Fibroblast of skin of abdomen (primary cell): ENCODE results near the gene CUTA.
A peak's percentile ranks its signal among the peaks of the same experiment; 100 is the strongest.

Experiments used
- DNase-seq: peaks from one replicate; pipeline ENCODE4 v3.0.0-alpha.2; 2013

Gene CUTA

GRCh38 chr6:33438978-33439594, 21.2 kb upstream of the CUTA start:
- no peak for DNase-seq

DNA sequence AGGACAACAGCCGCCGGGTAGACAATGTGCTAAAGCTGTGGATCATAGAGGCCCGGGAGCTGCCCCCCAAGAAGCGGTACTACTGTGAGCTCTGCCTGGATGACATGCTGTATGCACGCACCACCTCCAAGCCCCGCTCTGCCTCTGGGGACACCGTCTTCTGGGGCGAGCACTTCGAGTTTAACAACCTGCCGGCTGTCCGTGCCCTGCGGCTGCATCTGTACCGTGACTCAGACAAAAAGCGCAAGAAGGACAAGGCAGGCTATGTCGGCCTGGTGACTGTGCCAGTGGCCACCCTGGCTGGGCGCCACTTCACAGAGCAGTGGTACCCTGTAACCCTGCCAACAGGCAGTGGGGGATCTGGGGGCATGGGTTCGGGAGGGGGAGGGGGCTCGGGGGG, 19.8 kb upstream of the CUTA start:
- no peak for DNase-seq

DNA sequence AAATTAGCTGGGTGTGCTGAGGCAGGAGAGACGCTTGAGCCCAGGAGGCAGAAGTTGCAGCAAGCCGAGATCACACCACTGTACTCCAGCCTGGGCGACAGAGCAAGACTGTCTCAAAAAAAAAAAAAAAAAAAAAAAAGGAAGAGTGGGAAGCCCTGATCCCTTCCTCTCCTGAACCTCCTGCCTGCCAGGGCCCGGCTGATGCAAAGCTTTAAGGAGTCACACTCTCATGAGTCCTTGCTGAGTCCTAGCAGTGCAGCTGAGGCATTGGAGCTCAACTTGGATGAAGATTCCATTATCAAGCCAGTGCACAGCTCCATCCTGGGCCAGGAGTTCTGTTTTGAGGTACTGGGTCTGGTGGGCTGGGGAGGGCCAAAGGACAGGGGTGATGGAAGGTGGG, 17.1 kb upstream of the CUTA start:
- no peak for DNase-seq

- DNase-seq, result no peak
Measured at GRCh38 chr6:33433544-33434191, 15.8 kb upstream of the CUTA start.

DNA sequence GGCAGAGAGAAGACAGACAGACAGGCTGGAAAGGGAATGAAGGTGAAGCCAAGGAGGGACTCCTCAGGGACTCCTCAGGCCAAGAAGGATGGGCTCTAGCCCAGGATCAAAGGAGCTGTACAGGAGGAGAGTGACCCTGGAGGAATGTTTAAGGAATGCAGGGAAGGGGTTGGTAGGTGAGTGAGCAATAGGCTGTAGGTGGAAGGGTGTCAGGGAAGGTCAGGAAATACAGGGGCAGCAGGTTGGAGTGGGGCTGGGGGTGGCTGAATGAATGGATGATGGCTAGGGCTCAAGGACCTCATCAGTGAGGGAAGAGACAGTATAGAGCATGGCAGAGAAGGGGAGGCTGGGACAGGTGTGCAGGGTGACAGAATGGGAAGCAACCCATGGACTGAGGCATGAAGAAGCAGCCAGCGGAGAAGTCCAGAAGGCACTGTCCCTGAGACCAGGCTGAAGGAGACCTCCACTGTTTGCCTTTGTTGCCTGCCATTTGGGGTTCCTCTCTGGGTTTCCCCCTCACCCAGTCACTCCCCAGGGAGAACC, 15.2 kb upstream of the CUTA start:
- no peak for DNase-seq

DNA sequence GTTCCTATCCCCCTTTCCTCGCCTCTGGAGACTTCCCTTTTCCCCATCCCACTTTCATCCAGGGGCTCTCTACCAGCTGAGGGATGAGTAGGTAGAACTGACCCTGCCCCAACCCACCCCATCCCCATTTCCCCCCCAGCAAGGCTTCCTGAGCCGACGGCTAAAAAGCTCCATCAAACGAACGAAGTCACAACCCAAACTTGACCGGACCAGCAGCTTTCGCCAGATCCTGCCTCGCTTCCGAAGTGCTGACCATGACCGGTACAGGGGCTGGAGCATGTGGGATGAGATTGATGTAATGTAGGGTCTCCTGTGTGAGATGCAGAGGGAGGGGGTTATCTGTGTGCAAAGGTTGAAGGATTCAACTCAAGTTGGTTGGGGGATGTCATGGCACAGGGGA, 14.6 kb upstream of the CUTA start:
- no peak for DNase-seq

DNA sequence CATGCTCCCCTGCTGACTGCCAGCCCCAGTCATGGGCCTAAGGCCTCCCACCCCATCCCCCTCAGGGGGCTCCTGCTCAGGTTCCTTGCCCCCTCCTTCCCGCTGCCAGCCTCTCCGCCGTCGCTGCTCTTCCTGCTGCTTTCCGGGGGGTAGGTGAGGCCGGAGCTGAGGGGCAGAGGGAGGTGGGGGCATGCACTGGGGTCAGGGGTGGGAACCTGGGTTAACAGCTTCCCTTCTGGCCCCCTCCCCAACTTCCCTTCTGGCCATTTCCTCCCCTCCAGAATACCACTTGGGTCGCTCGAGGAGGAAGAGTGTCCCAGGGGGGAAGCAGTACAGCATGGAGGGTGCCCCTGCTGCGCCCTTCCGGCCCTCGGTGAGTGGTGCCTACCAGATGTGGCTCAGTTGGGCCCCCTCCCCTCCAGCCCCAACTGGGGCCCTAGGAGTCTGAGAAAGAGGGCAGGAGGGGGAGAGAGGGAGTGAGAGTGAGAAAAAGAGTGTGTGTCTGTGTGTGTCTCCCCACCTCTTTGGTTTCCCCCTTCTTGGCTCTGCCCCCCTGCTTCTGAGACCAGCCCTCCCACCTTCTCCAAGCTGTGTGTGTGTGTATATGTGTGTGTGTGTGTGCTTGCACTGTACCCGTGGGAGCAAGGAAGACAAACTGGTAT, 14.1 kb upstream of the CUTA start:
- DNase-seq, result no peak

DNA sequence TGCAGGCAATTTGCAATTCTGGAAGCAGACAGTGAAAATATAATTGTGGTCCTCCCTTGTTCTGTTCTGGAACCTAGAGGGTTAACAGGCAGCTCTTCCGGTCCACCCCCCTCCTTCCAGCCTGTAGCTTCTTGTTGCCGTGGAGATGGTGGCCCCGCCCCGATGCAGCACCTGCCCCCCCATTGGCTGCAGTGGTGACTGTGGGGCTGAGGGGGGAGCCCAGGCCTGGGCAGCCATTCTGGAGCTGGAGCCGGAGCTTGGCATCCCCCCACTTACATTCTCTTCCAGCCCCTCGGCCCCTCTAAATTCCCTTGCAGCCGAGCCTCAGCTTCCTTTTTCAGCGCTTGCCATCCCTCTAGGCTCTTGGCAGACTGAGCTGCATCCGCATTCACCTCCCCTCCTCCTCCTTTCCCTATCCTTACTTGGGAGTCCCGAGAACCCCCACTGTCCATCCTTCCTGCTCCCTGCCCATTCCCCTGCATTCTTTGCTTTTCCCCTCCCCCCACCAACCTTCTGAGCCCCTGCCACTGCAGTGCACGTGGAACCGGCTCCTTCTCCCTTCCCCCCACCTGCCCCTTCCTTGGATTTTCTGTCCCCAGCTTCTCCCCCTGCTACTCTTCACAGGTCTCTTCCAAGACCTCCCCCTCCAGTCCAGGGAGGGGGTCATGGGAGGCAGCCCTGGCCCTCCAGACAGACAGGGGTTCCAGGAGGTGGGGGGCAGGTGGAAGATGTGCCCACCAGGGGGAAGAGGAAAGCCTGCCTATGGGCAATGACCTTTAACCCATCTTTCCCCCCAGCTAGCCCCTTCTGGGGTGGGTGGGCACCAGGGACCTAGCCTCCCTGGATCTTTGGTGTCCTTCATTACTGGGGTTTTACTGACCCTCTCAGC, 13.3 kb upstream of the CUTA start:
- peak; percentile 55 for DNase-seq

DNA sequence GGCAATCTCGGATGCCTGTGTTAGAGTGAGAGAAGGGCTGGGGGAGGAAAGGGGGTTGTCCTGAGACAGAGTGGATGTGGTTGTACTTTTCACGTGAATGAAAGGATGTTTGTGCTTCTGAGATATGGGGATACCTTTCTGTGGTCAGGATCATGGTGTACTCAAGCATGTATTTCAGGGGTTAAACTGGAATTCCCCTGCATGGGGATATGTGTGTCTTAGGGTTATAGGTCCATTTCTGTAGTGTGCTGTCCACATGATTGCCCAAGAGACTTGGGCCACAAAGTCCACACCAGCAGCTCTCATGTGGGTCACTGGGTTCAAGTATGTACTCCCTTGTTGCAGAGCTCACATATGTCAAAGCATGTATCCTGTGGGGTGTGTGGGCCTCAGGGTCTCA, 12.4 kb upstream of the CUTA start:
- no peak for DNase-seq

DNA sequence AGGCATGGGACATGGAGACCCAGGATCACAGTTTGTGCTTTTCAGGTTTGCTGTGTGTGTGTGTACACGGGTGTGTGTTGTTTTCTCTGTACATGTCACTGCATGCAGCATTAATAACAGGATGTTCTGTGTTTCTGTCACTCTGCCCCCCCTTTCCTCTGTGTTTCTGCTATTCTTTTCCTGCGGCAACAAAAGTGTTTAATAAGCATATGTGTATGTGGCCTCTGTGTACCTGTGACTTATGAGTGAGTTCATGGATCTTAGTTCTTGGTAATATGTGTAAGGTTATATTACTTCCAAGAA, 11.8 kb upstream of the CUTA start:
- no peak for DNase-seq

DNA sequence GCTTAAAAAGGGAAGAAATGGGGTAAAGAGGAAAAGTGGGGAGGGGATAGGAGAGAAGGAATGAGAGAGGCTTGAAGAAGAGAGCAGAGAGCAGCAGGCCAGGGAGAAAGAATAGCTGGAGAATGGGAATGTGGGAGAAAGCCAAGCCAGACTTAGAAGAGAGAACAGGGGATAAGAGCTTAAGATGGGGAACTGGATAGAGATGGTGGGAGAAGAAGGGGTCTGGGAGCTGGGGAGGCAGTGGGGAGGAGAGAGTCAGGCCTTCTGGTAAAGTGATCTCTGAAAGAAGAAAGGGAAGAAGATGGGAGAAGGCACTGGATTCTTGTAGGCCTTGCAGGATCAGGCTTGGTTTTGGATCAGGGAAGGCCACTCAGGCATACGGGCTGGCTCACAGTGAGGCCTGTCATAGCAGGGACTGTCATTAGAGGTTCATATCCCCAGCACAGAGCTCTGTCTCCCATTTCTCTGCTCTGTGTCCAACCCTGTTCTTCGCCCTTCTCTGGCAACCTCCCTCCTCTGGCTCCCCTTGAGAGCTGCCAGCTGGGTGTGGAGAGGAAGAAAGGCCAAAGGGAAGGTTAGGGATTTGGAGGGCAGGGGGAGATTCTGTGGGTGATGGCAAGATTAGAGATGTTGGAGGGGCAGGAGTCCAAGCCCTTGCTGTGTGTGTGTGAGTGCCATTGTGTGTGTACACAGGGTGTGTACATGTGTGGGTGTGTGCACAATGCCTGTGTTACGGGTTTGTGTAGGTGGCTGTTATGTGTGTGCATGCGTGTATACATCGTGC, 11.3 kb upstream of the CUTA start:
- no peak for DNase-seq

GRCh38 chr6:33428224-33428965, 10.5 kb upstream of the CUTA start:
- no peak for DNase-seq

GRCh38 chr6:33427585-33428223, 9.8 kb upstream of the CUTA start:
- no peak for DNase-seq

GRCh38 chr6:33426590-33427511, 8.9 kb upstream of the CUTA start:
- no peak for DNase-seq

DNA sequence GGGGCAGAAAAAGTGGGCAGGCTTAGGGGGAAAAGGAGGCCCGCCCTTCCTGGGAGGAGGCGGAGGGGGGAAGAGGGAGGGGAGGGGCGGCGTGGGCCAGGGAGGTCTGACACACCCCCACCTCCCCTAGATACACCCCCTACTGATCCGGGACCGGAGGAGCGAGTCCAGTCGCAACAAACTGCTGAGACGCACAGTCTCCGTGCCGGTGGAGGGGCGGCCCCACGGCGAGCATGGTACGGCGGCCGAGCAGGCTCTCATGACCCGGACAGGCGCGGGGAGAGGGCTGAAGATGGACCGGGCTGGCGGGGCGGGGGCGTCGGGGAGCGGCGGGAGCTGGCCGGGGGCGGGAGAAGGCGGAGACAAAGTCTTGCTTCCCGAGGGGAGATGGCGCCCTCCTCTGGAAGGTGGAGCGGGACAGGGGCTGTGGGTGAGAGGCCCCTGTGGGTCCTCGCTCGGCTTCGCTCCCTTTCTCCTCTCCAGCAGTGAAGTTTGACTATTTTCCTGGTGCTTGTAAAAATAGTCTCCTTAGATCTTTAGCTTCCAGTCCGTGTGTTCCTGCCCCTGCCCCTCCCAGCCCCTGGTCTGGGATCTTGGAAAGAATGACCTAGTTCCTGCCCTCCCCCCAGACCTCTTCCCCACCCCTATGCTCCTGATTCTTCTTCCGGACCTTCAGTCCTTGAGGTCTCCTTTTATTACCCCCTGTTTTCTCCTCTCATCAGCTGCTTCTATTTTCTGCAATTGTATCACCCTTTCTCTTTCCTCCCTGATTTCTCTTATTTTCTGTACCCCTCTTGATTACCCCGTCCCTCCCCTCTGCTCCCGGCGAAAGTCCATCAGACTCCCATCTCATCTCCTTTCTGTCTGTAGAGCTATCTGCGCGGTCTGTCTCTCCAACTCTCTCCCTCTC, 8.0 kb upstream of the CUTA start:
- DNase-seq, result peak; percentile 84

- DNase-seq, result no peak
Measured at GRCh38 chr6:33424855-33425667, 7.2 kb upstream of the CUTA start.

GRCh38 chr6:33423777-33424176, 5.9 kb upstream of the CUTA start:
- DNase-seq, result no peak

DNA sequence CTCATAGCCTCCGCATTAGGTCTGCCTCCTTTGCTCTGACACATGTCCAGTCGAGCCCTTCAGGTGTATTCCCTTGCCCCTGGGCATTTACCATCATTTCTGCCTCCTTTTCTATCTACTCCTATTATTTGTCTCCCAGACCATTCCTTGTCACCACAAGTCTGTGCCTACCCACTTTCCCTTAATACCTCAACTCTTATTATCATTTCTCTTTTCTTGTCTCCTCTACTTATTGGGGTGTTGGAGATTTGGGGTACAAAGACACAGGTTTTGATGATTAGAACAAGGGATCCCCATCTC, 3.4 kb upstream of the CUTA start:
- no peak for DNase-seq
